Upper lobe of right lung (tissue), 1 donor: Measurements from ENCODE around the gene ADAMTS3. TPM values are rescaled to one million over a fixed set of nuclear protein-coding genes. Genes with fewer than 3 reads are reported as not detected.

Experiments
- ATAC-seq: fragments of 200-7000 bp; cut with Tn5 transposase; one replicate; pipeline ENCODE4 v1.9.1; 2020; ENCODE audit warnings: mild to moderate bottlenecking, moderate library complexity
- DNase-seq: peaks from one replicate; pipeline ENCODE4 v3.0.0-alpha.2; 2020
- H3K27ac ChIP-seq: fragments of 200-600 bp; one replicate; pipeline ENCODE4 v1.8.0; 2022
- H3K27me3 ChIP-seq: fragments of 200-600 bp; one replicate; pipeline ENCODE4 v1.8.0; 2022; ENCODE audit warnings: mild to moderate bottlenecking
- H3K36me3 ChIP-seq: fragments of 200-600 bp; one replicate; pipeline ENCODE4 v1.8.0; 2022
- H3K4me1 ChIP-seq: fragments of 200-600 bp; one replicate; pipeline ENCODE4 v1.8.0; 2022
- H3K4me3 ChIP-seq: fragments of 200-600 bp; one replicate; pipeline ENCODE4 v1.8.0; 2022; ENCODE audit warnings: mild to moderate bottlenecking
- H3K9me3 ChIP-seq: fragments of 200-600 bp; one replicate; pipeline ENCODE4 v1.8.0; 2022
- intact Hi-C: fragments of 100-400 bp; cut with DNase I; formaldehyde crosslinking; loops from one replicate; pipeline ENCODE4 v1.11.0; 2022
- total RNA-seq: library from RNA; stranded (reverse); fragmentation: NEBNext Ultra II Directional; extraction: Animal tissue kit (Norgen Biotek cat#: 25700); gene quantifications from one replicate; pipeline ENCODE4 v1.2.1, GENCODE V29; 2021
- TF ChIP-seq, protein P1 (sequence below): fragments of 200-600 bp; IDR thresholded peaks from one replicate; pipeline ENCODE4 v1.8.0; 2022; ENCODE audit warnings: antibody characterized with exemption
- donor health status: DM: no; HTN: yes; CAD: no; lungs with severe emphysema.

ADAMTS3 gene
- total RNA-seq, 1 donor from 2014 or later = 3.6 TPM

DNA sequence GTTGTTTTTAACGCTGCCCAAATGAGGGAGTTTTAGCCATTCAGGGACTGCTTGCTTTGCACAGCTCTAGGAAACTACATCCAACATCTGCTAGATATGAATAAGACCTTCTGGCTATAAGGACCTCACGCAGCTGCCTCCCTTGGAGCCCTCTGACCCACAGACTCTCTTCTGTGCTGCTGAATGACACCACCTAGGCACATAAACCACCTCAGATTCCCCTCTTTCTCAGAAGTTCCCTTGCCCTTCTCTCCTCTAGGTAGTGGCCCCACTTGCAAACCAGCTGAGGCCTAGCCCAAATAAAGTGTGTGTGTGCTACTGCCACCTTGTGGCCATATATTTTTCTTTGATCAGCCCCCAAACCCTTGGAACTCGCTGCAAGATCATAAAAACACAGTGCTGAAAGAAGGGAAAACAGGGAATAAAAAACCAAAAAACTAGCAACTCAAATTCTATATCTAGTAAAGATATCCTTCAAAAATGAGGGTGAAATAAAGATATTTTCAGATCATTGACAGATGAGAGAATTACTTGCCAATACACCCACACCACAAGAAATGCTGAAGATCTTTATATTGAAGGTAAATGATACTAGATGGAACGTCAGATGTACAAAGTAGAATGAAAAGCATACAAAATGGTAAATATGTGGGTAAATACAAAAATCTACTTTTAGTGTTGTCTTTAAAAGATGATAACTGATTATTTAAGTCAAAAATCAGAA lies 265.9 kb downstream of the ADAMTS3 start:
- intact Hi-C loops = no loop called here
- H3K4me3 ChIP-seq = no peak overlapping the region
- ATAC-seq (peak; percentile 84), DNase-seq (no peak)
- H3K9me3 ChIP-seq = no peaks in the 10 kb centered on the region
- TF ChIP-seq, protein P1, sequence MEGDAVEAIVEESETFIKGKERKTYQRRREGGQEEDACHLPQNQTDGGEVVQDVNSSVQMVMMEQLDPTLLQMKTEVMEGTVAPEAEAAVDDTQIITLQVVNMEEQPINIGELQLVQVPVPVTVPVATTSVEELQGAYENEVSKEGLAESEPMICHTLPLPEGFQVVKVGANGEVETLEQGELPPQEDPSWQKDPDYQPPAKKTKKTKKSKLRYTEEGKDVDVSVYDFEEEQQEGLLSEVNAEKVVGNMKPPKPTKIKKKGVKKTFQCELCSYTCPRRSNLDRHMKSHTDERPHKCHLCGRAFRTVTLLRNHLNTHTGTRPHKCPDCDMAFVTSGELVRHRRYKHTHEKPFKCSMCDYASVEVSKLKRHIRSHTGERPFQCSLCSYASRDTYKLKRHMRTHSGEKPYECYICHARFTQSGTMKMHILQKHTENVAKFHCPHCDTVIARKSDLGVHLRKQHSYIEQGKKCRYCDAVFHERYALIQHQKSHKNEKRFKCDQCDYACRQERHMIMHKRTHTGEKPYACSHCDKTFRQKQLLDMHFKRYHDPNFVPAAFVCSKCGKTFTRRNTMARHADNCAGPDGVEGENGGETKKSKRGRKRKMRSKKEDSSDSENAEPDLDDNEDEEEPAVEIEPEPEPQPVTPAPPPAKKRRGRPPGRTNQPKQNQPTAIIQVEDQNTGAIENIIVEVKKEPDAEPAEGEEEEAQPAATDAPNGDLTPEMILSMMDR = peak; percentile 64
- H3K36me3 ChIP-seq = no peaks in the 10 kb centered on the region
- H3K27ac ChIP-seq = no peak overlapping the region
- H3K4me1 ChIP-seq = no peaks in the 10 kb centered on the region
- H3K27me3 ChIP-seq = no peaks in the 10 kb centered on the region

DNA sequence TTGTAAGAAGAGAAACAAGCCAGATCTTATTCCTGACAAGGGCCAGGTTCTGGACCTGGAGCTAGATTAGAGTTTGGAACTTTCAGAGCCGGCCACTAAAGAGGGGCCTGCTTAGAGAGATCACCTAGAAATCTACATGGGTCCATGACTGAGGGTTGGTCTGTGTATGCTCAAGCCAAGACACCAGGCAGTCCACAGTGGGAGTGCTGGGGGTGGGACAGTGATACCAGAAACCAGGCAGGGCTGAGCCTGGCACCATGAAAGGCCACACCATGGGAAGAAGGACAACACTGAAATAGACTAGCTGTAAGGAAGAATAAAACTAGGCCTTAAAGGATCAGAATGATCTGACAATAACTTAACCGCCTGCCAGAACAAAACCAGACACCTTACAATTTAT lies 267.3 kb downstream of the ADAMTS3 start:
- DNase-seq = no peak
- Histone ChIP-seq H3K27ac (no peak overlapping the region), H3K4me3 (no peak overlapping the region), H3K27me3 (no peaks in the 10 kb centered on the region), H3K9me3 (no peaks in the 10 kb centered on the region), H3K4me1 (no peaks in the 10 kb centered on the region), H3K36me3 (no peaks in the 10 kb centered on the region)
- no peak for ATAC-seq
- intact Hi-C loops = no loop called here
- TF ChIP-seq, protein P1 = no peak

DNA sequence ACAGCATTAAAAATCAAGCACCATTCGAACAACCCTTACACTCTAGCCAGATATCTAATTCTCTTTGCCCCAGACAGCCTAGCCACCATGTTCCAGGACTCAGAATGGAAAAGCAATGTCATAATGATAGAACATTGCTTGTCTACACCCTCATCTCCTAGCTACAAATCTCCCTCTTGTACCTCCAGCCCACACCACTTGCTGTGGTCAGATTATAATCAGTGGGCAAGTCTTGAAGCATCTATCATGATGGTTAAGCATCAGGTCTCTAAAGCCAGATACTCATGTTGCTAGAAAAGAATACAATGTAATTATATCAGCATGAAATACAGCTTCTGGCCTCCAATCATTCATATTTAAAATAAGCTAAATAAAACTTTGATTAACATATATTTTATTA lies 268.9 kb downstream of the ADAMTS3 start:
- H3K9me3 ChIP-seq = no peaks in the 10 kb centered on the region
- no peaks in the 10 kb centered on the region for H3K27me3 ChIP-seq
- no peaks in the 10 kb centered on the region for H3K36me3 ChIP-seq
- H3K4me1 ChIP-seq = no peaks in the 10 kb centered on the region
- intact Hi-C loops = no loop called here
- H3K4me3 ChIP-seq = no peak overlapping the region
- TF ChIP-seq, protein P1 = no peak
- ATAC-seq (no peak), DNase-seq (no peak)
- no peak overlapping the region for H3K27ac ChIP-seq

DNA sequence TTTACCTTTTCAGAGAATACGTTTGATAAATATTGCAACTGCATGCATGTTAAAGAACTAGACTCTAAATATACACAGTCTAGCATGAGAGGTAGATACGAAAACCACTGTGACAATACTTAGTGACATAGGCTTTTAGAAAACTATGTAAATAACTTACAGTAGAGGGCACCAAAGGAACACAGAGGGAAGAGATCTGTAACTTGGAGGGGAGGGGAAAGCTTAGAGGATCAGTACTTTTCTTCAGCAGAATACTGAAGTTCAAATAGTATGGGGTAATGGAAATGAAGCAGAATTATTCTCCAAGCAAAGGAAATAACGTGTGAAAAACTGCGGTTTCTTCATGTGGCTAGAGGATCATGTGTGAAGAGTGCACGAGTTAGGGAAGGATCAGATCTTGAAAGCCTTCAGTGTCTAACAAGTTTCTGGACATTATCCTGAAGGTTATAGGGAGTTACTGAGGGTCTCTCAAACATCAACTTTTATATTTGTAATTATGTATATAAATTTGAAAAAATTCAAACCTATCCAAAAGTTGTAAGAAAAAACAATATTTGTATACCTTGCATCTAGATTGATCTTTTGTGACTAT lies 273.0 kb downstream of the ADAMTS3 start:
- no peak for DNase-seq
- TF ChIP-seq, protein P1 = peak; percentile 65
- Histone ChIP-seq H3K36me3 (no peaks in the 10 kb centered on the region), H3K9me3 (no peaks in the 10 kb centered on the region), H3K4me1 (no peaks in the 10 kb centered on the region), H3K4me3 (no peak overlapping the region), H3K27ac (no peak overlapping the region), H3K27me3 (no peaks in the 10 kb centered on the region)
- ATAC-seq = peak; percentile 83
- intact Hi-C loops = no loop called here

DNA sequence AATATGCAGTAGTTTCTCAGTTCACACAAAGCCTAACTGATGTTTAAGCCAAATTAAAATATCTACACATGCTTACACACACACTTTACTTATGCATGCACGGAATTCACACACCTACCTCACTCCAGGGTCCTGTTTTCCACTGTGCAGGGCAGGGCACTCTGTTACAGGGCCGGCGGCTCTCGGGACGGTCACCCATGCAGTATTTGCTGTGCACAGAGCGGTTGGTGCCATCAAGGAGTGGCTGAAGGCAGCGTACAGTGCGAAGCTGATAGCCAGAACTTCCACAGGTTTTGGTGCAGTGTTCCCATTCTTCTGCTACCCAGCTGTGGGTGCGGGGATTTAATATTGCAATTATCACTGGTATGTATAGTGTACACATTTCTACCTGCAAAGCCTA lies 278.3 kb downstream of the ADAMTS3 start:
- no peaks in the 10 kb centered on the region for H3K4me1 ChIP-seq
- H3K9me3 ChIP-seq = no peaks in the 10 kb centered on the region
- DNase-seq (no peak), ATAC-seq (no peak)
- H3K4me3 ChIP-seq = no peak overlapping the region
- TF ChIP-seq, protein P1 = no peak
- intact Hi-C loops = no loop called here
- H3K36me3 ChIP-seq = no peaks in the 10 kb centered on the region
- no peaks in the 10 kb centered on the region for H3K27me3 ChIP-seq
- no peak overlapping the region for H3K27ac ChIP-seq
